Adipose tissue (tissue), 3 donors: ENCODE results near the gene LMNA. TPM values are rescaled to one million over a fixed set of nuclear protein-coding genes. Genes with fewer than 3 reads are reported as not detected.
"Not testable (repeated sequence)": the region's sequence is repeated elsewhere in the genome, so short reads cannot be mapped to it uniquely, and the experiment has no call there.

Experiments
- H3K27ac ChIP-seq: one replicate; pipeline ENCODE4 v1.5.1; 2013; ENCODE audit warnings: low read depth, low read length
- WGBS, 3 donors: extraction: QIAGEN DNeasy Blood & Tissue Kit; methylation state at CpG; one replicate each; pipeline ENCODE4 v1.1.7; 2013; 5-methylcytosine and 5-hydroxymethylcytosine counted together
- polyA plus RNA-seq, 3 donors: library from polyadenylated mRNA; stranded (reverse); fragments of 200-250 nt; gene quantifications; one replicate each; pipeline ENCODE4 v1.2.3, GENCODE V29; 2013
- donor health status: healthy with polysubstance abuse.
- donor health status: Bipolar disorder and iron deficiency.
- donor health status: healthy.

Gene LMNA
- polyA plus RNA-seq, 3 donors: 58.6 to 543 (median 239) TPM

- peak overlapping the region; percentile 93 for H3K27ac ChIP-seq
- 3 to 9% (median 7%) methylated on average over 19 of the region's 19 CpGs for WGBS, 3 donors
Measured at GRCh38 chr1:156115514-156116374, 1.2 kb downstream of the LMNA start.

DNA sequence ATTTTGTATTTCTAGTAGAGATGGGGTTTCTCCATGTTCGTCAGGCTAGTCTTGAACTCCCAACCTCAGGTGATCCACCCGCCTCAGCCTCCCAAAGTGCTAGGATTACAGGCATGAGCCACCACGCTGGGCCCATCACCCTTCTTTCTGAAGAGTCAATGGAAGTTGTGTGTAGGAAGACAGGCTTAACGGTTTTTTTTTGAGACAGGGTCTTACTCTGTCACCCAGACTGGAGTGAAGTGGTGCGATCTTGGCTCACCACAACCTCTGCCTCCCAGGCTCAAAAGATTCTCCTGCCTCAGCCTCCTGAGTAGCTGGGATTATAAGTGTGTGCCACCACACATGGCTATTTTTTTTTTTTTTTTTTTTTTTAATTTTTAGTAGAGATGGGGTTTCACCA lies 2.2 kb downstream of the LMNA start:
- WGBS, 3 donors: 54 to 84% (median 56%) methylated on average over 5 of the region's 5 CpGs

GRCh38 chr1:156117414-156118176 lies 3.1 kb downstream of the LMNA start:
- H3K27ac ChIP-seq: no peak overlapping the region
- 57 to 64% (median 60%) methylated on average over 13 of the region's 13 CpGs for WGBS, 3 donors

More for the DNA sequence above, 2.2 kb downstream of the LMNA start:
- not testable (repeated sequence) for H3K27ac ChIP-seq

DNA sequence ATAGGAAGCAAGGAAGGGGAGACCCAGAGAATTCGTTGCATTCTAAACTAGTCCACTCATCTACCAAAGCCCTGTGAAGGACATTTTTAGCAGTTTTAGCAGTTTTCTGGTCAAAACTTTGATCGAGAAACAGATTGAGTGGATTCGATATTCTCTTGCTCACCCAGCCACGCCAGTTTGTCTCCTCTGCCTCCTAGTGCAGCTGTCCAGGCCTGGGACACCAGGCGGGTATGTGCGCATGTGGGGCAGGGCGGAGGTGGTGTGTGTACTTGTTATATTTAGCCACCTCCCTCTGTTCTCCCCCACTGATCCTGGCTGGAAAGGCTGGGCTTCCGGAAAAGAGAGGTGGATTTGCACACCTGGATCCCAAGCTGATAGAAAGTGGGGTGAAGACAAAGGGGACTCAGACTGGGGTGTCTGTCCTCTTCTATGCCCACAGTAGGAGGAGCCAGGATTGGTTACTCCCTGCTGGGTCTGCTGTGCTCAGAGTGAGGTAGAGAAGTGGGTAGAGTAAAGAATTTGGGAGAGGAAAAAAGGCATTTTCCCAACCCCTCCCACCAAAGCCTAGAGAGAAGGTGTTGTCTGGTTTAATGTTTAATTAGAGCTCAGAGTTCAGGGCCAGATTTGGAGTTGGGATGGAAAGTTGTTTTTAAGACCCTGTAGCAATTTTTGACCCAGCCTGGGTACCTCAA lies 3.8 kb downstream of the LMNA start:
- WGBS, 3 donors: 15 to 54% (median 35%) methylated on average over 8 of the region's 8 CpGs

GRCh38 chr1:156119503-156120209 lies 5.1 kb downstream of the LMNA start:
- no peak overlapping the region for H3K27ac ChIP-seq
- 33 to 70% (median 38%) methylated on average over 3 of the region's 3 CpGs for WGBS, 3 donors

More for the DNA sequence above, 3.8 kb downstream of the LMNA start:
- no peak overlapping the region for H3K27ac ChIP-seq

GRCh38 chr1:156120318-156120717 lies 5.8 kb downstream of the LMNA start:
- no peak overlapping the region for H3K27ac ChIP-seq
- WGBS, 3 donors: 82 to 87% (median 83%) methylated on average over 3 of the region's 3 CpGs

GRCh38 chr1:156121005-156121404 lies 6.5 kb downstream of the LMNA start:
- WGBS, 3 donors: 33 to 58% (median 44%) methylated on average over 4 of the region's 4 CpGs
- not testable (repeated sequence) for H3K27ac ChIP-seq

DNA sequence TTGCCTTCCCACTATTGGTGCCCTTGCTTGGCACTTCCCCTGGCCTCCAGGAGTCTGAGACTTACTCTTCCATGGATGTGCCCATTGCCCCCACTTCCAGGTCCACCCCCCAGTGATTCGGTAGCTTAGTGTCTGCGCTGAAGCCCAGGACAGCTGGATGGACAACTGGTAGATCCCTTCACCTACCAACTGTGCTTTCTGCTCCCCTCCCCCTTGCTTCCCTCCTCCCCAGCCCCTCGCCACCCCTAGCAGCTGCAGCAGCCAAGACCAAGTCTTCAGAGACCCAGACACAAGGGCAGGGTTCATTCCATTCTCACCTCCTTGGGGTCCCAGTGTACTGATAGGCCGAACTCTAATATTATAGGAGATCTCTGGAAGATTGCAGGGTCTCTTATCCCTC lies 6.9 kb downstream of the LMNA start:
- WGBS, 3 donors: 56 to 89% (median 75%) methylated on average over 4 of the region's 4 CpGs
- peak overlapping the region; percentile 9 for H3K27ac ChIP-seq

- 16 to 57% (median 44%) methylated on average over 4 of the region's 4 CpGs for WGBS, 3 donors
- no peak overlapping the region for H3K27ac ChIP-seq
Measured at GRCh38 chr1:156122086-156122485, 7.6 kb downstream of the LMNA start.

DNA sequence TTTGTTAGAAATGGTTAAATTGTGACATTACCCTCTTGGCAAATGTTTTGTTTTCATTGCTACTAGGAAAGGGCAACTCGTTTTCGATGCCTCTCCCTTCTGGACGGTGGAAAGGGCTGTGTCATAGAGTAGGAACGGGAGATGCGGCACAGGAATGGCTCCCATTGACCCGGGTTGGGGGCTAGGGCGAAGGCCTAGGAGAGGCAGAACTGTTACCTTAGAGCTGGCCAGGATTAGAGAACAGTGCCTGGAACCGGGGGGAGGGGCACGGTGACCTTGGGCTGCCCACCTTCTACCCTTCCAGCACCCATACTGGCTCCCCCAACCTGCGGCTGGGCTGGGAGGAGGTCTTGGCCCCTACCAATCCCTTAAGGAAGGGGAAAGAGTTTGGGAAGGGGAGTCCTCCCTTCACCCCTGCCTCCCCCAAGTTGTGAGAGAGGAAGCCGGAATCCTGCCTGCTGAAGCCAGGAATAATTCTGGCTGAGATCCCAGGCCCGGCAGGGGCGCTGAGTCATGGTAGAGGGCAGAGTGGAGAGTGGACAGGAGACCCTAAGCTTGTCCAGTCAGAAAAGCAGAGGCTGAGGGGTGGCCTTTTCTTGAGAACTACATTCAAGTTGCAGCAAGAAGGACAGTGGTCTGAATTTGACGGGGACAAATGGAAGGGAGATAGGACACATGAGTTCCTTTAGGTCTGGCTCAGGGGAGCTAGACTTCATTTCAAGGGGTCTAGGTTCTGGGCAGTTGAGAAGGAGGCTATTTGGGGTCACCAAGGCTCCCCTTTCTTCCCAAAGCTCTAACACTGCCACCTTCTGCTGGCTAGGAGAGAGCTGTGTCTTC lies 8.2 kb downstream of the LMNA start:
- WGBS, 3 donors: 12 to 36% (median 28%) methylated on average over 14 of the region's 14 CpGs
- peak overlapping the region; percentile 93 for H3K27ac ChIP-seq

GRCh38 chr1:156123356-156124196 lies 9.1 kb downstream of the LMNA start:
- WGBS, 3 donors: 13 to 18% (median 14%) methylated on average over 14 of the region's 14 CpGs
- H3K27ac ChIP-seq: peak overlapping the region; percentile 93

DNA sequence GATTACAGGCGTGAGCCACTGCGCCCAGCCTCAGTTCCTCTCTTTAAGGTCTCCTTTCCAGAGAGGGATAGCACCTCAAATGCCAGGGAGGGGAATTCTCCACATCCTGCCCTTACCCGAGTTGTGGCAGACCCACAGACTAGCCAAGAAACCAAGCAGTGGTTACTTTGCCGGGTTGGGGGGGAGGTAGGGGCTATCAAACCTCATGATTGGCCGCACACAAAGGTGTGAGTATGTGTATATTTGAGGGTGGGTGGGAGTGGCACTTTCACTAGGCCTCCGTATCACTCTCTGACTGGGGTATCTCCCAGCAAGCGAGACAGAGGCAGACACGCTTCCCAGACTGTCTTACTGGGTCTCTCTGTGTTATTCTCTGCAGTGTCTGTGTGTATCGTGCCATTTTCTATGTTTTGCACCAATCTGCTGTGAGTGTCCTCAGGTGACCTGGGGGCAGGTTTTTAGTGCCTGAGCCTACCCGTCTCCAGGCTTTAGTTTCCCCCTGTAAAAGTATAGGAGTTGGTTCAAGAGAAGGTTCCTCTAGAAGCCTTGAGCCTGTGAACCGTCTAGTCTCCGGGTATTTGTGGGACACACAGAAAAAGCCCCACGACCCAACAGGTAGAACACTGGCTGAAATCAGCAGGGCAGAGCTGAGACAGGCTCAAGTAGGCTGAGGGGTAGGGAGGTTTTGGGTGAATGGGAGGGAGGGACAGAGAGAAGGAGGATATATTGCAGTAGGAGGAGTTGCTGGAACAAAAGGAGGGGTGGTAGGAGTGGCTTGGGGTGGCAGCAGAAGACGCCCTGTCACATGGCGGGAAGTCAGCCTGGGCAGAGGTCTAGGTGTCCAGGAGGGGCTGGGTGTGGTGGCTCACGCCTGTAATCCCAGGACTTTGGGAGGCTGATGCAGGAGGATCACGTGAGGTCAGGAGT lies 10.3 kb downstream of the LMNA start:
- 60 to 79% (median 63%) methylated on average over 17 of the region's 17 CpGs for WGBS, 3 donors
- peak overlapping the region; percentile 51 for H3K27ac ChIP-seq

DNA sequence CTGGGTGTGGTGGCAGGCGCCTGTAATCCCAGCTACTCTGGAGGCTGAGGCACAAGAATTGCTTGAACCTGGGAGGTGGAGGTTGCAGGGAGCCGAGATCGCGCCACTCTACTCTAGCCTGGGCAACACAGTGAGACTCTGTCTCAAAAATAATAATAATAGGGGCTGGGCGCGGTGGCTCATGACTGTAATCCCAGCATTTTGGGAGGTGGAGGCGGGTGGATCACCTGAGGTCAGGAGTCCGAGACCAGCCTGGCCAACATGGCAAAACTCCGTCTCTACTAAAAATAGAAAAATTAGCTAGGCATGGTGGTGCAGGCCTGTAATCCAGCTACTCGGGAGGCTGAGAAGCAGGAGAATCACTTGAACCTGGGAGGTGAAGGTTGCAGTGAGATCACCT lies 11.0 kb downstream of the LMNA start:
- 79 to 83% (median 80%) methylated on average over 10 of the region's 10 CpGs for WGBS, 3 donors
- not testable (repeated sequence) for H3K27ac ChIP-seq

GRCh38 chr1:156126043-156126629 lies 11.6 kb downstream of the LMNA start:
- WGBS, 3 donors: 9 to 44% (median 10%) methylated on average over 11 of the region's 11 CpGs
- H3K27ac ChIP-seq: peak overlapping the region; percentile 88
